Keratinocyte (primary cell): ENCODE results near the gene SLC1A4.

Experiments
- CTCF ChIP-seq, 3 experiments: IDR thresholded peaks in 1 of 3; conservative IDR thresholded peaks in 1 of 3; optimal IDR thresholded peaks in 1 of 3; 2 replicates in 2 of 3; 3 replicates in 1 of 3; pipeline versions ENCODE3 to v1.5.1; 2011; ENCODE audit warnings: low read length in 3 of 3, mild to moderate bottlenecking in 3 of 3, moderate library complexity in 2 of 3, control low read depth in 1 of 3, inconsistent platforms in 1 of 3; ENCODE audit not compliant: insufficient read depth in 2 of 3; ENCODE audit errors: extremely low read depth in 1 of 3
- EZH2 ChIP-seq: IDR thresholded peaks from one replicate; pipeline ENCODE4 v1.6.1; 2012; ENCODE audit warnings: inconsistent platforms, mild to moderate bottlenecking, low read length, moderate library complexity

- no peak for TF ChIP-seq CTCF (optimal IDR thresholded peaks at IDR 0.05 in 1 of 3, IDR thresholded peaks at IDR 0.05 in 1 of 3, conservative IDR thresholded peaks at IDR 0.05 in 1 of 3; ENCODE audit: extremely low read depth in 1 of 3, insufficient read depth in 2 of 3, low read length in 3 of 3)
- TF ChIP-seq EZH2: no peak
Measured at GRCh38 chr2:65049010-65049639, 59.9 kb downstream of the SLC1A4 start.
